ENCODE measurements around the gene GALNT18. TPM values are rescaled to one million over a fixed set of nuclear protein-coding genes. Genes with fewer than 3 reads are reported as not detected.

Gene GALNT18
- total and polyA plus RNA-seq, 5 donors, result 17.5 to 32.2 (median 21.0) TPM

DNA sequence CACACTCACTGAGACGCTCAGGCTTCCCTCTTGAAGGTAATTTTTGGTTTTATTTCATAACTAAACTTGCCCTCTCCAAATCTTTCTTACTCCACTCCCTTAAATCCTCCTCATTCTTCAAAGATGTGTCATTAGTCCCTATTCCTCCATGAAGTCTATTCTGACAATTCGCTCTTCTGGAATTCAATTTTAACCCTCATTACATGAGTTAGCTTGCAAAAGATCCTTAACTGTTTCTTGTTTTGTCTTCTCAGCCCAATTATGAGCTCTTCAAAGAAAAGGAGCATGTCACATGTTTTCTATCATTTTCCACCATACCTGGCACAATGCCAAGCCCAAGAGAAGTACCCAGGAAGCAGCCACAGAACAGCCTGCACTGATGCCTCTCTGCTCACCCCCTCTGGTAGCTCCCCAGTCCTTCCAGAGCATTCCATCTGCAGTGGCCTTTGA, 13.0 kb downstream of the GALNT18 start:
- Histone ChIP-seq H3K9me3 (ENCODE audit: control insufficient read depth, low read length) (no peaks in the 10 kb centered on the region), H3K27ac (ENCODE audit: low read length) (no peak overlapping the region), H3K4me1 (ENCODE audit: control insufficient read depth, insufficient read depth, low read length) (peaks cover 6% of the 10 kb centered on the region), H3K27me3 (ENCODE audit: control insufficient read depth, insufficient read depth) (no peaks in the 10 kb centered on the region), H3K4me3 (ENCODE audit: low read length) (no peak overlapping the region)
- DNase-seq, result no peak
- no peak for ATAC-seq
- 87% methylated on average over 2 of the region's 2 CpGs for WGBS
- intact Hi-C loops (cut with DNase I), result no loop called here

DNA sequence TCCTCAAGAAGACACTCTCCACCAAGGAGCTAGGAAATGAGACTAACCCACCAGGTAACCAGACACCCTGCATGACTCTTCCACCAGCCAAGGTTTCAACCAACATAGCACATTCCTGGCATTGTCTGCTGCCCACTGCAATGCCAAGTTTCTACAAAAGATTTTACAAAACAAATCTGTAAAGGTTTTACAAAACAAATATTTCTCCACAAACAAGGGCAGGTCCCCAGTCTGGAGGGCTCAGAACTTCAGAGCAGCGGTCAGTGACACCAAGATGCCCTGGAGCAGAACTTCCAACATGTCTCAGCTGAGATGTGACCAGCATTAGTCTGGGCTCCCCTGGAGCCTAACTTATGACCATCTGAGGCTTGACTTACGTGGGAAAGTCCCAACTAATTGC, 14.0 kb downstream of the GALNT18 start:
- 93% methylated on average over 2 of the region's 2 CpGs for WGBS
- peaks cover 3% of the 10 kb centered on the region for H3K4me1 ChIP-seq (ENCODE audit: control insufficient read depth, insufficient read depth, low read length)
- intact Hi-C loops (cut with DNase I), result no loop called here
- H3K4me3 ChIP-seq (ENCODE audit: low read length), result no peak overlapping the region
- H3K27ac ChIP-seq (ENCODE audit: low read length), result no peak overlapping the region
- H3K27me3 ChIP-seq (ENCODE audit: control insufficient read depth, insufficient read depth), result no peaks in the 10 kb centered on the region
- ATAC-seq (no peak), DNase-seq (no peak)
- H3K9me3 ChIP-seq (ENCODE audit: control insufficient read depth, low read length), result no peaks in the 10 kb centered on the region

DNA sequence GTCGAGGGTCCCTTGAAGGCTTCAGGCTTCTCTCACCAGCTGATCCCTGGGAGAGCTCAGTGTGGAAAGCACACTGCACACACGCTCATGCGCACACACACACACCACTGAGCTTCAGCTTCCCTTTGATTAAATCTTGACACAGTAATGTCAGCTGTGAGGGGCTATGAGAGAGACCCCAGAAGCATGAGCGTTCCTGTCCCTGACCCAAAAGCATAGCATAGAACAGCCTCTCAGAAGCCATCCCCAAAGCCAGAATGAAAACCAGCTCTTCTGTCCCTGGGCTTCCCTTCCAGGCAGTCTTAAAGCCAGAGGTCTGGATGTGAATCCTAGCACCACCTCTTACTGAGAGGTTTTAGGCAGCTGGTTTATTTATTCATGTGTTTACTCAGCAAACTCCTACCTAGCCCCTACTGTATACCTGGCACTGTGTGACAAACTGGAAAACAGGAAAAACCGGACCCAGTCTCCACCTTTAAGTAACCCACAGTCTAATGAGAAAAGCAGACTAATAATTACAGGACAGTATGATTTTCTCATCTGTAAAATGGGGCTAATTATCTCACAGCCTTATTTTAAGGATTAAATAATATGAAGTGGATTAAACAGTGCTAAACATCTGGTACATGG, 15.9 kb downstream of the GALNT18 start:
- H3K4me3 ChIP-seq (ENCODE audit: low read length), result no peak overlapping the region
- H3K27me3 ChIP-seq (ENCODE audit: control insufficient read depth, insufficient read depth), result no peaks in the 10 kb centered on the region
- H3K4me1 ChIP-seq (ENCODE audit: control insufficient read depth, insufficient read depth, low read length), result no peaks in the 10 kb centered on the region
- no peak overlapping the region for H3K27ac ChIP-seq (ENCODE audit: low read length)
- H3K9me3 ChIP-seq (ENCODE audit: control insufficient read depth, low read length), result no peaks in the 10 kb centered on the region
- ATAC-seq, result no peak
- 84% methylated on average over 5 of the region's 5 CpGs for WGBS
- intact Hi-C loops (cut with DNase I), result no loop called here
- no peak for DNase-seq

DNA sequence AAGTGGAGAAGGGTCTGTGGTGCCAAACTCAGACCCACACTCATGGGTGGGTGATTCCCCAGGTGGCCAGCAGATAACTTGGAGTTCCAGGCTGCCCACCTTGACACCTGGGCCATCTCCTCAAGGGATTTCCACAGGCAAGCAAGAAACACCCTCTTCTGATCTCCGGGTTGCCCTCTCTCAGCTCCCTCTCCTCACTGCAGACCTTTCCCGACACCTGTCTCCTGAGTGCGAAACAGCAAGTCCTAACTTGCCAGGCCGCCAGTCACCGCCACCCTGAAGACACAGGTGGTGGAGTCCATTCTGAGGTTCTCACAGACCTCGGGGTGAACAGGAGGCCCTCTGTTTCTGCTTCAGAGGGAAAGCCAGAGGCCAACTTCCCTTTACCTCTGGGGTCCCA, 16.6 kb downstream of the GALNT18 start:
- H3K4me3 ChIP-seq (ENCODE audit: low read length), result no peak overlapping the region
- intact Hi-C loops (cut with DNase I), result no loop called here
- WGBS, result 82% methylated on average over 6 of the region's 6 CpGs
- H3K4me1 ChIP-seq (ENCODE audit: control insufficient read depth, insufficient read depth, low read length), result no peaks in the 10 kb centered on the region
- H3K27me3 ChIP-seq (ENCODE audit: control insufficient read depth, insufficient read depth), result no peaks in the 10 kb centered on the region
- H3K27ac ChIP-seq (ENCODE audit: low read length), result no peak overlapping the region
- ATAC-seq, result no peak
- no peak for DNase-seq
- no peaks in the 10 kb centered on the region for H3K9me3 ChIP-seq (ENCODE audit: control insufficient read depth, low read length)

DNA sequence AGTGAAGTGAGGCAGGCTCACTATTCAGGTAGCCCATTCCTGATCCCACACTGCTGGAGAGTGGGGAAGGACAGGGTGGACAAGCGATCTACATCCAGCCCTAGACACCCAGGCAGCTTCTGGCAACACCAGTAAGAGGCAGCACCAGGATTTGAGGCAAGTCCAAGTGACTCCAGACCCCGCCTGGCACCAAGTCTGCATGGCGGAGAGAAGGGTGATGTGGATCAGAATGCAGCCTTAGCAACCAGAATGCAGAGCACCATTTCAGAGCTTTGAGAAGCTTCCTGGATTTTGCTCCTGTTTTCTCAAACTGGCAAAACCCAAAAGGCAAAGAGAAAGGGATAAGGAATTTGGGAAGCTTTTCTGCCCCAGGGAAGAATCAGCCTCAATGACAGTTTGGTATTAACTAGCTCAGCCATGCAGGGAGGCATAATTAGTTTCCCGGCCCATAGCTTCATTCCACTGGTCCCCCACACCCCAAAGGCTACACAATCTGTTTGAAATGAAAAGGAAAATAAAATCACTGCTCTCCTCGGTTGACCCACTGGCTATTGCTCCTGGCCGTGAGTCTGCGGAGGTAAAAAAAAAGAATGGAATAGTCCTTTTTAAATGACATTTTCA, 17.3 kb downstream of the GALNT18 start:
- Histone ChIP-seq H3K27ac (ENCODE audit: low read length) (no peak overlapping the region), H3K4me3 (ENCODE audit: low read length) (no peak overlapping the region), H3K27me3 (ENCODE audit: control insufficient read depth, insufficient read depth) (no peaks in the 10 kb centered on the region), H3K9me3 (ENCODE audit: control insufficient read depth, low read length) (no peaks in the 10 kb centered on the region), H3K4me1 (ENCODE audit: control insufficient read depth, insufficient read depth, low read length) (no peaks in the 10 kb centered on the region)
- ATAC-seq, result no peak
- intact Hi-C loops (cut with DNase I), result no loop called here
- DNase-seq, result no peak
- 88% methylated on average over 7 of the region's 7 CpGs for WGBS

DNA sequence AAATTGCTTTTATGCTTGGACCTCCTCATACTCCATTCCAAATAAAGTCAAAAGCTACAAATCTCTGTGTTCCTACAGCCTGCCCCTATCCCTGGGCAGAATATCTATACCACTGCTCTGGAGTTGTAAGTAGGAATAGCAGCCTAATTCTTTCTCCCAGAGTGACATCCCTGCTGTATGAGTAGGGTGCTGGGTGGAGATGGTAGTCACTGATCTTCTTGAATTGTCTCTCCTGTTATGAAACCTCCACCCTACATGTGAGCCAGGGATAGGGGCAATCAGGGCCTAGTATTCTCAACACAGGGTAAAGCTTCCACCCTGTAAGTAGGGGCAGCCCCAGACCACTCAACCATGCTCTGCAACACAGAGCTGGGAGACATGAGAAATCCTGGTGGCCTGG, 19.8 kb downstream of the GALNT18 start:
- ATAC-seq (no peak), DNase-seq (no peak)
- H3K27me3 ChIP-seq (ENCODE audit: control insufficient read depth, insufficient read depth), result no peaks in the 10 kb centered on the region
- no peaks in the 10 kb centered on the region for H3K4me1 ChIP-seq (ENCODE audit: control insufficient read depth, insufficient read depth, low read length)
- no peak overlapping the region for H3K4me3 ChIP-seq (ENCODE audit: low read length)
- intact Hi-C loops (cut with DNase I), result no loop called here
- H3K27ac ChIP-seq (ENCODE audit: low read length), result no peak overlapping the region
- H3K9me3 ChIP-seq (ENCODE audit: control insufficient read depth, low read length), result no peaks in the 10 kb centered on the region

DNA sequence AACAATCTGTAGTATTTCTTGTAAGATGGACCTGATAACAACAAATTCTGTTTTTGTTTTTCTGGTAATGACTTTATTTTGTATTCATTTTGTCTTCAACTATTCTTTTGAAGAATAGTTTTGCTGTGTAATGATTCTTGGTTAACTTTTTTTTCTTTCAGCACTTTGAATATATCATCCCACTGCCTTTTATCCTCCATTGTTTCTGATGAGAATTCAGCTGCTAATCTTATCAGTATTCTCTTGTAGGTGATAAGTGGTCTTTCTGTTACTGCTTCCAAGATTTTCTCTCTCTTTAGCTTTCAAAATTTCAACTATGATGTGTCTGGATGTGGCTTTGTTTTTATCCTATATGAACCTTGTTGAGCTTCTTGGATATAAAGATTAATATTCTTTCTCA, 21.5 kb downstream of the GALNT18 start:
- Histone ChIP-seq H3K9me3 (ENCODE audit: control insufficient read depth, low read length) (no peaks in the 10 kb centered on the region), H3K4me1 (ENCODE audit: control insufficient read depth, insufficient read depth, low read length) (no peaks in the 10 kb centered on the region), H3K27me3 (ENCODE audit: control insufficient read depth, insufficient read depth) (no peaks in the 10 kb centered on the region), H3K27ac (ENCODE audit: low read length) (no peak overlapping the region), H3K4me3 (ENCODE audit: low read length) (no peak overlapping the region)
- DNase-seq (no peak), ATAC-seq (no peak)
- intact Hi-C loops (cut with DNase I), result no loop called here

DNA sequence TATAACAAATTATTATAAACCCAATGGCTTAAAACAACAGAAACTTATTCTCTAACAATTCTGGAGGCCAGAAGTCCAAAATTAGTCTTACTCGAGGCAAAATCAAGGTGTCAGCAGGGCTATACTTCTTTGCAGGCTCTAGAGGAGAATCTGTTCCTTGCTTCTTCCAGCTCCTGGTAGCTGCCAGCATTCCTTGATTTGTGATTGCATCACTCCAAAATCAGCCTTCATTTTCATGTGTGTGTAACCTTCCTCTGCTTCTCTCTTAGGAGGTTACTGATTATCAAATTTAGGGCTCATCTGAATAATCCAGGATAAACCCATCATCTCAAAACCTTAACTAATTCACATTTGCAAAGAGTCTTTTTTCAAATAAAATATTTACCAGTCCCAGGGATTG, 23.6 kb downstream of the GALNT18 start:
- Histone ChIP-seq H3K4me1 (ENCODE audit: control insufficient read depth, insufficient read depth, low read length) (peaks cover 1% of the 10 kb centered on the region), H3K9me3 (ENCODE audit: control insufficient read depth, low read length) (no peaks in the 10 kb centered on the region), H3K27ac (ENCODE audit: low read length) (no peak overlapping the region), H3K4me3 (ENCODE audit: low read length) (no peak overlapping the region), H3K27me3 (ENCODE audit: control insufficient read depth, insufficient read depth) (no peaks in the 10 kb centered on the region)
- ATAC-seq (no peak), DNase-seq (no peak)
- 92% methylated on average over 1 of the region's 1 CpG for WGBS
- intact Hi-C loops (cut with DNase I), result no loop called here

DNA sequence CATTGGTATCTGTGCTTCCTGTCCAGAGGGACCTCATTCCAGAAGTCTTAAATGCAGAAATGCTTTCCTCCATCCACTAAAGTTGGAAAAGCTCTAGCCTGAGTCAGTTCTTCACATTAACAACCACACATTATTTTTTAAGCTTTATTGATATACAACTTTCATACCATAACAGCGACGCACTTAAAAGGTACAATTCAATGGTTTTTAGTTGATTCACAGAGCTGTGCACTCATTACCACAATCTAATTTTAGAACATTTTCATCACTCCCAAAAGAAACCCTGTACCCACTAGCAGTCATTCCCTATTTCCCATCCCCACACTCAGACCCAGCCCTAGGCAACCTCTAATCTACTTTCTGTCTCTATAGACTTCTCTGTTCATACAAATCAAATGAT, 27.6 kb downstream of the GALNT18 start:
- 98% methylated on average over 2 of the region's 2 CpGs for WGBS
- H3K9me3 ChIP-seq (ENCODE audit: control insufficient read depth, low read length), result no peaks in the 10 kb centered on the region
- no peak overlapping the region for H3K4me3 ChIP-seq (ENCODE audit: low read length)
- intact Hi-C loops (cut with DNase I), result no loop called here
- no peak for DNase-seq
- H3K27me3 ChIP-seq (ENCODE audit: control insufficient read depth, insufficient read depth), result no peaks in the 10 kb centered on the region
- H3K27ac ChIP-seq (ENCODE audit: low read length), result no peak overlapping the region
- ATAC-seq, result no peak
- H3K4me1 ChIP-seq (ENCODE audit: control insufficient read depth, insufficient read depth, low read length), result peaks cover 8% of the 10 kb centered on the region

DNA sequence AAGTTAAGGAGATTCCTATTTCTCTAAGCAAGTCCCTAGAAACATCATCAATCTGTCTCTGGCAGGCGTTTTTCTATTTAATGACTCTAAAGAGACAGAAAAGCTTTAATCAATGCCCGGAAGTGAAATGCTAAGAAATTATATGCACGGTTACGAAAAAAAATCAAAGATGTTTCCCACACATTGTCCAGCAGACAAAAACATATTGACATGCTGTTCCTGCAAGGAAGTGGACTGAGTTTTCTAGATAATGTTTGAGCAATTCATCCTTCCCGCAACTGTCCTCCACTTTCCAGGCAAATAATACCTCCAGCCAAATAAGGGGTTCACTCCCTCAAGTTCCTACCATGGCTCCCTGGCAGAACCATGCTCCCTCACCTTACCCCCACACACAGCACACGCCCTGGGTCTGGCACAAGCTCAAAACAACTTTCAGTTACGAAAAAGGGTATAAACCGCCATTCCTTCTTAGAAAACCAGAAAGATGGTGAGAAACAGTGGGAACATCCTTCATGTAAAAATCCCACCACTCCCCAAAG, 29.6 kb downstream of the GALNT18 start:
- DNase-seq (no peak), ATAC-seq (no peak)
- intact Hi-C loops (cut with DNase I), result no loop called here
- Histone ChIP-seq H3K4me3 (ENCODE audit: low read length) (no peak overlapping the region), H3K27ac (ENCODE audit: low read length) (no peak overlapping the region), H3K9me3 (ENCODE audit: control insufficient read depth, low read length) (no peaks in the 10 kb centered on the region), H3K4me1 (ENCODE audit: control insufficient read depth, insufficient read depth, low read length) (peaks cover 11% of the 10 kb centered on the region), H3K27me3 (ENCODE audit: control insufficient read depth, insufficient read depth) (no peaks in the 10 kb centered on the region)
- WGBS, result 68% methylated on average over 8 of the region's 8 CpGs

DNA sequence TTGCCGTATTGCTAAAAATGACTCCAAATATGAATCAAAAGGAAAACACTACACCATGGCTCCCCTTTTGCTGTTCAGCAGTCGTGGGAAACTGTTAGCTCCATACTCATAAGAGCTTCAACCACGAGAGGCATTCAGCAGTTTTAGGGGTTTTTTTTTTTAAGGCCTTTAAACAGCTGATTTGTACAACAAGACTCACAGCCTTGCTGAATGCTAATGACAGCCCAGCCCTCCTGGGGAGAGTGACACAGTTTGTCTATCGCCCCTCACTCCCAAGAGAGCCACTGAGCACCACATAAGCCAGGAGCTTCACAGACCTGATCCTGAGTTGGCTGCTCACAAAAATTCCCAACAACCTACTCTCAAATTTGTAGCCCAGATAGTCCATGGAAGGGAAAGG, 32.4 kb downstream of the GALNT18 start:
- ATAC-seq, result no peak
- DNase-seq, result no peak
- Histone ChIP-seq H3K4me3 (ENCODE audit: low read length) (no peak overlapping the region), H3K4me1 (ENCODE audit: control insufficient read depth, insufficient read depth, low read length) (peaks cover 12% of the 10 kb centered on the region), H3K27ac (ENCODE audit: low read length) (no peak overlapping the region), H3K27me3 (ENCODE audit: control insufficient read depth, insufficient read depth) (no peaks in the 10 kb centered on the region), H3K9me3 (ENCODE audit: control insufficient read depth, low read length) (no peaks in the 10 kb centered on the region)
- intact Hi-C loops (cut with DNase I), result no loop called here
- WGBS, result 54% methylated on average over 4 of the region's 4 CpGs
